Putamen (tissue), 1 donor: ENCODE data around the gene TTC9B.
"Not testable (repeated sequence)": the region's sequence is repeated elsewhere in the genome, so short reads cannot be mapped to it uniquely, and the experiment has no call there.

Experiments
- DNase-seq: peaks from one replicate; pipeline ENCODE4 v3.0.0-alpha.2; 2016; ENCODE audit warnings: low spot score

TTC9B gene

GRCh38 chr19:40214936-40215335, 3.2 kb downstream of the TTC9B start:
- DNase-seq = no peak

- DNase-seq = no peak
Measured at GRCh38 chr19:40213882-40214570, 4.2 kb downstream of the TTC9B start.

GRCh38 chr19:40213251-40213829, 4.8 kb downstream of the TTC9B start:
- DNase-seq = no peak

- DNase-seq = no peak
Measured at GRCh38 chr19:40210889-40211288, 7.3 kb downstream of the TTC9B start.

GRCh38 chr19:40208602-40209001, 9.6 kb downstream of the TTC9B start:
- DNase-seq = no peak

GRCh38 chr19:40205760-40206159, 12.4 kb downstream of the TTC9B start:
- DNase-seq = no peak

- no peak for DNase-seq
Measured at GRCh38 chr19:40204381-40204780, 13.8 kb downstream of the TTC9B start.

- DNase-seq = no peak
Measured at GRCh38 chr19:40200341-40201099, 17.7 kb downstream of the TTC9B start.

- no peak for DNase-seq
Measured at GRCh38 chr19:40198272-40198990, 19.8 kb downstream of the TTC9B start.

- DNase-seq = no peak
Measured at GRCh38 chr19:40193587-40193849, 24.7 kb downstream of the TTC9B start.

- no peak for DNase-seq
Measured at GRCh38 chr19:40192758-40193586, 25.2 kb downstream of the TTC9B start.

GRCh38 chr19:40191836-40192646, 26.1 kb downstream of the TTC9B start:
- DNase-seq = no peak

- DNase-seq = peak; percentile 81
Measured at GRCh38 chr19:40190891-40191835, 27.0 kb downstream of the TTC9B start, which contains the start of gene MAP3K10. Gene MAP3K10 (plus strand): TSS chr19:40191426. CDS start chr19:40192032, 606 bp downstream.

- DNase-seq = no peak
Measured at GRCh38 chr19:40184273-40184672, 33.9 kb downstream of the TTC9B start.

GRCh38 chr19:40178756-40179155, 39.4 kb downstream of the TTC9B start:
- no peak for DNase-seq

- no peak for DNase-seq
Measured at GRCh38 chr19:40177286-40178070, 40.7 kb downstream of the TTC9B start.

- no peak for DNase-seq
Measured at GRCh38 chr19:40175820-40176219, 42.4 kb downstream of the TTC9B start.

- DNase-seq = no peak
Measured at GRCh38 chr19:40174092-40174491, 44.1 kb downstream of the TTC9B start.

- not testable (repeated sequence) for DNase-seq
Measured at GRCh38 chr19:40171293-40171692, 46.9 kb downstream of the TTC9B start.
